SU-DHL-6 (cell line): Measurements from ENCODE around the gene OMP.

Experiments
- EZH2phosphoT487 ChIP-seq: fragments of 200-600 bp; sonication (generic), shearing (Covaris generic); conservative IDR thresholded peaks from 2 replicates; pipeline ENCODE4 v1.6.1; 2018; ENCODE audit warnings: mild to moderate bottlenecking, antibody characterized with exemption, low read length, moderate library complexity, mixed read lengths
- TF ChIP-seq, protein P1 (sequence below): fragments of 200-600 bp; sonication (generic); IDR thresholded peaks from one replicate; pipeline ENCODE4 v1.5.1; 2017; ENCODE audit warnings: antibody characterized with exemption, mild to moderate bottlenecking, low read length, moderate library complexity; ENCODE audit not compliant: insufficient read depth, poor library complexity, severe bottlenecking

DNA sequence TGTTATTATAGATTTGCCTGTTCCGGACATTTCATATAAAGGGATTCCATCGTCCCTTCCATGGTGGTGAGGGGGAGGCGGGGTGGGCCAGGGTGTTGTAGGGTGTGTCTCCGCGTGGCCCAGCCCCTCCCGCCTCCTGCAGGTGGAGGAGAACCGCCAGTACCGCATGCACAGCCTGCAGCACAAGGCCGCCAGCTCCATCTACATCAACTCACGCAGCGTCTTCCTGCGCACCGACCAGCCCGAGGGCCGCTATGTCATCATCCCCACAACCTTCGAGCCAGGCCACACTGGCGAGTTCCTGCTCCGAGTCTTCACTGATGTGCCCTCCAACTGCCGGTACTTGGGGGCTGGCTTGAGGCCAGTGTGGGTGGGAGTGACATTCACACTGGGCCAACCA is 17.9 kb downstream of the OMP start:
- TF ChIP-seq, protein P1, sequence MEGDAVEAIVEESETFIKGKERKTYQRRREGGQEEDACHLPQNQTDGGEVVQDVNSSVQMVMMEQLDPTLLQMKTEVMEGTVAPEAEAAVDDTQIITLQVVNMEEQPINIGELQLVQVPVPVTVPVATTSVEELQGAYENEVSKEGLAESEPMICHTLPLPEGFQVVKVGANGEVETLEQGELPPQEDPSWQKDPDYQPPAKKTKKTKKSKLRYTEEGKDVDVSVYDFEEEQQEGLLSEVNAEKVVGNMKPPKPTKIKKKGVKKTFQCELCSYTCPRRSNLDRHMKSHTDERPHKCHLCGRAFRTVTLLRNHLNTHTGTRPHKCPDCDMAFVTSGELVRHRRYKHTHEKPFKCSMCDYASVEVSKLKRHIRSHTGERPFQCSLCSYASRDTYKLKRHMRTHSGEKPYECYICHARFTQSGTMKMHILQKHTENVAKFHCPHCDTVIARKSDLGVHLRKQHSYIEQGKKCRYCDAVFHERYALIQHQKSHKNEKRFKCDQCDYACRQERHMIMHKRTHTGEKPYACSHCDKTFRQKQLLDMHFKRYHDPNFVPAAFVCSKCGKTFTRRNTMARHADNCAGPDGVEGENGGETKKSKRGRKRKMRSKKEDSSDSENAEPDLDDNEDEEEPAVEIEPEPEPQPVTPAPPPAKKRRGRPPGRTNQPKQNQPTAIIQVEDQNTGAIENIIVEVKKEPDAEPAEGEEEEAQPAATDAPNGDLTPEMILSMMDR, result no peak
- no peak for TF ChIP-seq EZH2phosphoT487
